IPS-NIHi7 (cell line): ENCODE measurements around the gene TEKTIP1.
"Not testable (repeated sequence)": the region's sequence is repeated elsewhere in the genome, so short reads cannot be mapped to it uniquely, and the experiment has no call there.

Experiments used
- DNase-seq: peaks from one replicate; pipeline ENCODE4 v3.0.0; 2012; ENCODE audit warnings: mixed read lengths; ENCODE audit errors: extremely low spot score

Gene TEKTIP1

GRCh38 chr19:3523361-3524077, 15.5 kb upstream of the TEKTIP1 start:
- no peak for DNase-seq

GRCh38 chr19:3524078-3524842, 14.7 kb upstream of the TEKTIP1 start:
- DNase-seq, result no peak

- no peak for DNase-seq
Measured at GRCh38 chr19:3524904-3525451, 14.0 kb upstream of the TEKTIP1 start.

GRCh38 chr19:3526507-3527237, 12.3 kb upstream of the TEKTIP1 start:
- no peak for DNase-seq

GRCh38 chr19:3527238-3527910, 11.6 kb upstream of the TEKTIP1 start:
- no peak for DNase-seq

GRCh38 chr19:3528080-3528479, 10.9 kb upstream of the TEKTIP1 start:
- no peak for DNase-seq

- no peak for DNase-seq
Measured at GRCh38 chr19:3528539-3529211, 10.3 kb upstream of the TEKTIP1 start.

- DNase-seq, result not testable (repeated sequence)
Measured at GRCh38 chr19:3529299-3529698, 9.7 kb upstream of the TEKTIP1 start.

GRCh38 chr19:3530389-3530788, 8.6 kb upstream of the TEKTIP1 start:
- no peak for DNase-seq

GRCh38 chr19:3531716-3532115, 7.3 kb upstream of the TEKTIP1 start:
- no peak for DNase-seq

GRCh38 chr19:3532154-3532786, 6.7 kb upstream of the TEKTIP1 start:
- no peak for DNase-seq

GRCh38 chr19:3533033-3533432, 5.9 kb upstream of the TEKTIP1 start:
- DNase-seq, result no peak

- no peak for DNase-seq
Measured at GRCh38 chr19:3533563-3534216, 5.3 kb upstream of the TEKTIP1 start.

- no peak for DNase-seq
Measured at GRCh38 chr19:3534375-3535234, 4.4 kb upstream of the TEKTIP1 start.

- no peak for DNase-seq
Measured at GRCh38 chr19:3535235-3535535, 3.8 kb upstream of the TEKTIP1 start.

- no peak for DNase-seq
Measured at GRCh38 chr19:3535563-3535965, 3.4 kb upstream of the TEKTIP1 start.

- no peak for DNase-seq
Measured at GRCh38 chr19:3535981-3536380, 3.0 kb upstream of the TEKTIP1 start.

GRCh38 chr19:3536429-3537100, 2.4 kb upstream of the TEKTIP1 start:
- DNase-seq, result no peak

GRCh38 chr19:3537101-3537437, 1.9 kb upstream of the TEKTIP1 start:
- no peak for DNase-seq
